HG02885 (cell line): ENCODE measurements around the gene ENDOG.
"Not testable (repeated sequence)": the region's sequence is repeated elsewhere in the genome, so short reads cannot be mapped to it uniquely, and the experiment has no call there.

Experiments
- ATAC-seq: cut with Tn5 transposase; IDR thresholded peaks from one replicate; pipeline ENCODE4 v1.9.1; 2021; ENCODE audit warnings: mild to moderate bottlenecking; ENCODE audit not compliant: unreplicated experiment, poor library complexity

The ENDOG gene

DNA sequence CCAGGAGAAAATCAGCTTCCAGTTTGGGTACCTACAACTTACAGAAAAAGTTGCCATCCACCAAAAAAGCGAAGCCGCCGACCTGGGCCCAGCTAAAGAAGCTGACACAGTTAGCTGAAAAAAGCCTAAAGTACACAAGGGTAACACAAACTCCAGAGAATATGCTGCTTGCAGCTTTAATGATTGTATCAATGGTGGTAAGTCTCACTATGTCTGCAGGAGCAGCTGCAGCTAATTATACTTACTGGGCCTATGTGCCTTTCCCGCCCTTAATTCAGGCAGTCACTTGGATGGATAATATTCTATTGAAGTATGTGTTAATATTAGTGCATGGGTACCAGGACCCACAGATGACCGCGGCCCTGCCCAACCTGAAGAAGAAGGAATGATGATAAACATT, 36.2 kb downstream of the ENDOG start:
- not testable (repeated sequence) for ATAC-seq

DNA sequence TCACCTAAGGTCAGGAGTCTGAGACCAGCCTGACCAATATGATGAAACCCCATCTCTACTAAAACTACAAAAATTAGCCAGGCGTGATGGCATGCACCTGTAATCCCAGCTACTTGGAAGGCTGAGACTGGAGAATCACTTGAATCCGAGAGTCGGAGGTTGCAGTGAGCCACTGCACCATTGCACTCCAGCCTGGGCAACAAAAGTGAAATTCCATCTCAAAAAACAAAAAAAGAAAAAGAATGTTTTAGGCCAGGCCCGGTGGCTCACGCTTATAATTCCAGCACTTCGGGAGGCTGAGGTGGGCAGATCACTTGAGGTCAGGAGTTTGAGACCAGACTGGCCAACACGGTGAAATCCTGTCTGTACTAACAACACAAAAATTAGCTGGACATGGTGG, 40.2 kb downstream of the ENDOG start:
- not testable (repeated sequence) for ATAC-seq

DNA sequence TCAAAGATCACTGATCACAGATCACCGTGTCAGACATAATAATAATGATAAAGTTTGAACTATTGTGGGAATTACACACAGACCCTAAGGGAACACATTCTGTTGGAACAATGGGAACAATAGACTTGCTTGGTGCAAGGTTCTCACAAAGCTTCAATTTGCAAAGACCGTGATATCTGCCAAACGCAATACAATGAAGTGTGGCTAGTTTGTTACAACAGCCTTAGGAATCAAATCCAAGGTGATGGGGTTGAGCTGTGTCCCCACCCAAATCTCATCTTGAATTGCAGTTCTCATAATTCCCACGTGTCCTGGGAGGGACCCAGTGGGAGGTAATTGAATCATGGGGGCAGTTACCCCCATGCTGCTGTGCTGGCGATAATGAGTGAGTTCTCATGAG, 42.6 kb downstream of the ENDOG start:
- ATAC-seq: no peak

DNA sequence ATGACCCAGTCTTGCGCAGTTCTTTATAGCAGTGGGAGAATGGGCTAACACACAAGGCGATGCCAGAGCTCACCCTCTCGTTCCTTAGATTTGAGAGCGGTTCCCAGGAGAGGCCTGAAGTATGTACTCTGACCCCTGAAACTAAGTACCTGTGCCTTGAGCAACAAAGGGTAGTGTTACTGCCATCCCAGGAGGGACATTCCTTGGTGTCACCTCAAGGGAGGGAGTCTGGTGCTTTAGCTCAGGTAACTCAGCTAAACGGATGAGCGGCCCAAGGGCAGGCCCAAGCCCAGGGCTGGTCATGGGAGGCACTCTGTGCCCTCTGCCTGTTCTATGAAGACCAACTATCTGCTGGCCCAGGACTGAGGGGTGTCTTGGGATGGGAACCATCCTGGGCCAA, 43.2 kb downstream of the ENDOG start:
- ATAC-seq: no peak

DNA sequence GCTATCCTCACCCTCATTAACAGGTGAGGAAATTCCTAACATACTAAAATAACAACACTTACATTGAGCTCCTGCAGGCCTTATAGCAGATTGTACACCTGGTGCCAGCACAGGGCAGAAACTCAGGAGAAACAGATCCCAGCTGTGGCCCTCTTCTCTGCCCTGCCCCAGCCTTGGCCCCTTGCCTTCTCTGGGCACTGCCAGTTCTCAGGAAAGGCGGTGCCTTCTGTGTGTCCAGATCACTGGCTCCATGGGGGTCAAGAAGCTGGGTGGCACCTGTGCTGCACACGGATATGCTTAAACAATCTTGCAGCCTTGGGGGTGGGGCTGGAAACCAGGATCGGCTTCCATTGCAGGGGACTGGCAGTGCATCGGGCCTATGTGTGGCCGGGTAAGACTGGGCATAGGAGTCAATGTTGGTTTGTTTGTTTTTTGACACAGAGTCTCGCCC, 44.1 kb downstream of the ENDOG start:
- no peak for ATAC-seq

DNA sequence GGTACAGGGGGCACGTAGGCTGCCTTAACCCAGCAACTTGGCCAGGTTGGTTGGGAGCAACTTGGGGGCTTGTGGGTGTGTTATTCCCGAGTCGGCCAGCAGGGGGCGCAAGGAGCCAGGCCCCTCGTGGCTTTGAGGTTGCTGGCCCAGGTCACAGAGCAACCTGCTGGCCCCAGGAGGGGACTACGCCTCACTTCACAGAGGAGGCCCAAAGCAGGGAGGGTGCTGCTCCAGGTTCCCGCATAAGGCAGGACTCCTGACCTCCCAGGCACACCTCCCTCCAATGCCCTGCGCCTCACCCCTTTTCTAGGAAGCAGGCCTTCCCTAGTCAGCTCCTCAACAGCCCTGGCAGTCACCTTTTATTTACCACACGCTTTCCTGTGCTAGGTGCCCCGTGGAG, 45.3 kb downstream of the ENDOG start:
- ATAC-seq: no peak

DNA sequence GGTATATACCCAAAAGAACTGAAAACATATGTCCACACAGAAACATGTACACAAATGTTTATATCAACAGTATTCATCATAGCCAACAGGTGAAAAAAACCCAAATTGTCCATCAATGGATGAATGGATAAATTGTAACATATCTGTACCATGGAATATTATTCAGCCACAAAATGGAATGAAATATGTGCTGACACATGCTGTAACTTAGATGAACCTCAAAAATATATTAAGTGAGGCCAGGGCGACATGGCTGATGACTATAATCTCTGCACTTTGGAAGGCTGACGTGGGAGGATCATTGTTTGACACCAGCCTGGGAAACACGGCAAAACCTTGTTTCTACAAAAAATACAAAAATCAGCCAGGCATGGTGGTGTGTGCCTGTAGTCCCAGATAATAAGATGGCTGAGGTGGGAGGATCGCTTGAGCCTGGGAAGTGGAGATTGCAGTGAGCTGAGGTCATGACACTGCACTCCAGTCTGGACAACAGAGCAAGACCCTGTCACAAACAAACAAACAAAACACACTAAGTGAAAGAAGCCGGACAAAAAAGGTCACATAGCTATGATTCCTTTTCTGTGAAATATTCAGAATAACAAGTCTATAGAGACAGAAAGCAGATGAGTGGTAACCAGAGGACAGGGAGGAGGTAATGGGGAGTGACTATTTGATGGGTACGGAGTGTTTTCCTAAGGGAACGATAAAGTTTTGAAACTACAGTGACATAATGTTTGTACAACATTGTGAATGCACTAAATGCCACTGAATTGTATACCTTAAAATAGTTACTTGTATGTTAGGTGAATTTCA, 52.0 kb downstream of the ENDOG start:
- ATAC-seq: no peak

DNA sequence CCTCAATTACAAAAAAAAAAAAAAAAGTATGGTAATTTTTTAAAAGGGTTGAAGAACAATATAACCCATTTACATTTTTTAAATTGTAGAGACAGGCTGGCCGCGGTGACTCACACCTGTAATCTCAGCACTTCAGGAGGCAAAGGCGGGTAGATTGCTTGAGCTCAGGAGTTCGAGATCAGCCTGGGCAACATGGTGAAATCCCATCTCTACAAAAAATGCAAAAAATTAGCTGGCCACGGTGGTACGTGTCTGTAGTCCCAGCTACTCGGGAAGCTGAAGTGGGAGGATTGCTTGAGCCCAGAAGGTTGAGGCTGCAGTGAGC, 52.6 kb downstream of the ENDOG start:
- ATAC-seq: not testable (repeated sequence)
